Germinal center (tissue), 1 donor: ENCODE data around the gene DSTN.
A peak's percentile ranks its signal among the peaks of the same experiment; 100 is the strongest.

Experiments
- DNase-seq: peaks from one replicate; pipeline ENCODE4 v3.0.0; 2012; ENCODE audit warnings: mixed read lengths, low spot score

DSTN gene

DNA sequence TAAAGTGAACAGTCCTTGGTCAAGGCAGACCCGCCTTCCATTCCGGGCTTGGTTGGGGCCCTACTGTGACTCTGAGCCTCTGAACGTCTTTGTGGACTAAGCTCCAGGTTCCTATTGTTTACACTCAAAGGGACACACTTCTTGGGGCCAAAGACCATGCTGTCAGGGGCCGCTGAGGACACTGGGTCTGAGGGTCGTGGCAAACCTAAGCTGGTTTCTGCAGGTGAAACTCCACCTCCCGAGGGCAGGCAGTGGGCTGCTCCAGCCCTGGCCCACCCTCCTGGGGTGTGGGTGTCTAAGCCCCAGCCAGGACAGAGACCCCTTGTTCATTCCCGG is 43.1 kb downstream of the DSTN start:
- DNase-seq = no peak

DNA sequence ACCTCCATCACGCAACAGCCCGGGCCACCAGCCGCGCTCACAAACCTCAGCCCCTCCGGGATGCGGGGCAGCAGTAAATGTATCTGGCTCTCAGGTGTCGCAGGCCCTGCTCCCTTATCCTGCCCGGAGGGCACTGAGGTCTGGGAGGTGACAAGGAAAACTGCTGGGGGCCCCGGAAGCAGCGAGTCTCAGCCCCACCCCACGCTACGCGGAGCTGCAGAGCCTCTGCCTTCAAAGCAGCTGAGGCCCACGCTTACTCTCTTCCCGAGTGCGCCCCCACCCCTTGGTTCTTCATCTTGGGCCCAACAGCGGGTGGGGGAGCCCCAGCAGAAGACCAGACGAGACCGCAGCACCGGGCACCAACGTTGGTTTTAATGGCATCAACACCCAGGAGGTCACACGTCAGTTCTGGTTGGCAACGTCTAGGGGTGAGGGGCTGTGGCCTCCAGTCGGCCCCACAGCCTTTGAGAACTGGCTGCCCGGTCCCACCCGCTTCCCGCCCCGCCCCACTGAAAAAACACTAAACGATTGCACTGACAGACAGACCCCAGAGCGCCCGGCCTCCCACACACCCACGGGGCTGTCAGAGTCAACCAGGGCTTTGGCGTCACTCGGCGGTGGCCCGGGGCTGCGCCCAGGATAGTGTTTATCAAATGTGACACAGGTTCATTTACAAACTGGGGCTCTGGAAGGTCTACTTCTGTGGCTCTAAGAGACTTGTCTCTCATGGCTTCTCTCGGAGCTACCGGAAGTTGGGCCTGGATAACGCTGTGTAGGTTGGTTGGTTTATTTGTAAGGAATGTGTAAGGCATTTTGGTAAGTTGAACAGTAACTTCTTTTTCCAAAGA is 43.7 kb downstream of the DSTN start:
- no peak for DNase-seq

DNA sequence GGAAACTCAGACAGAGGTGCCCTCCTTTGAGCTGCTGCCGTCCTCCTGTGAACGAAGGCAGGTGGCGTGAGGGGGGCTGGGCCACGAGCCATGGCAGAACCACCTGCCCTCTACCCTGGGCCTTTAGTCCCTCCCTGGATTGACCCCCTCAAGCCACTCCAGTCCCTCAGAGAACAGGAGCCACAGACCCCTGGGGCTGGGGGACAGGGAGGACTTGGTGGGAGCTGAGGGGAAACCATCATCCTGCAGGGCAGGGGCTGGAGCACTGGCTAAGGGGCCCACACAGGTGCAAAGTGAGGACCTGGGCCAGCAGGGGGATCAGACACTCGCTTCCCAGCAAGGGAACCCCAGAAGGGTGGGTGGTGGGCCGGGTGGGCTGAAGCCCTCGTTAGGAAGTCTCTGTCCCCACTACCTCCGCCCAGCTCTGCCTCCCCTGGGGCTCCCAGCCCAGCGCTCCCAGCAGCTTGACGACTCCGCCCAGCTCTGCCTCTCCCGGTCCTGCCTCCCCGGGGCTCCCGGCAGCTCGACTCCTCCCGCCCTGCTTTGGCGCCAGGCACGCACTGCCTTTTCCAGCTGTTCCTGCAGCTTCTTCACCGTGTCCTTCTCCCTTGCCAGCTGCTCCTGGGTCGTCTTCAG is 44.4 kb downstream of the DSTN start:
- no peak for DNase-seq

DNA sequence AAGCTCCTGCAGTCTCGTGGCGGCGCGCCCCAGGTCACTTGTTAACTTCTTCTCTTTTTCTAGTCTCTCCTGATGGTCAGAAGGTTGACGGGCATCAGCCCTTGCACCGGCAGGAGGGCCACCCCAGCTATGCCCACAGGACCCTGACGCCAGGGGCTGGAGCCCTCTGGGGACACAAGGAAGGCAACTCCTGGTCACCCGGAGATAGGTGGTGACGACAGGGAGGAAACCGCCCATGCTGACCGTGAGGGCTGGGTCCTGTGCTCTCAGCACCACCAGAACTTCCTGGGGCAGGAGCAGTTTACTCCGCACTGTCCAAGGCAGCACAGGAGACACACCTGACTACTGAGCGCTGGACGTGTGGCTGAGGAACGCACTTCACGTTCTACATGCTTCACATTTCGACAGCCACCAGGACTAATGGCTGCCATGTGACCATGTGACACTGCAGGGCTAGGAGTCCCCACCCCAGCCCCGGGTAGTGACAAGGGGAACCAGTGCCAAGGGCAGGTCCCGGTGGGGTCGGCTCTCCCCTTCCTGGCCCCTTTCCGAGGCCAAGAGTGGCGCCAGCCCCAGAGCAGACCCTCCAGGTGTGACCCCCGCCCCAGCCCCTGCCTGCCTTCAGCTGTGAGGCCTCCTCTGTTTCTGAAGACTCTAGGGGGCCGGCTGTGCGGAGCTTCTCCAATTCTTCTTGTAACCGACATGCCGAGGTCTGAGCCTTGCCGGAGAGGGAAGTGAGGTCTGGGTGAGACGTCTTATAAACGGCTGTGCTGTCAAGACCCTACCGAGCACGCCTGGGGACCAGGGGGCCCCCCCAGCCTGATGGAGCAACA is 45.2 kb downstream of the DSTN start:
- no peak for DNase-seq

DNA sequence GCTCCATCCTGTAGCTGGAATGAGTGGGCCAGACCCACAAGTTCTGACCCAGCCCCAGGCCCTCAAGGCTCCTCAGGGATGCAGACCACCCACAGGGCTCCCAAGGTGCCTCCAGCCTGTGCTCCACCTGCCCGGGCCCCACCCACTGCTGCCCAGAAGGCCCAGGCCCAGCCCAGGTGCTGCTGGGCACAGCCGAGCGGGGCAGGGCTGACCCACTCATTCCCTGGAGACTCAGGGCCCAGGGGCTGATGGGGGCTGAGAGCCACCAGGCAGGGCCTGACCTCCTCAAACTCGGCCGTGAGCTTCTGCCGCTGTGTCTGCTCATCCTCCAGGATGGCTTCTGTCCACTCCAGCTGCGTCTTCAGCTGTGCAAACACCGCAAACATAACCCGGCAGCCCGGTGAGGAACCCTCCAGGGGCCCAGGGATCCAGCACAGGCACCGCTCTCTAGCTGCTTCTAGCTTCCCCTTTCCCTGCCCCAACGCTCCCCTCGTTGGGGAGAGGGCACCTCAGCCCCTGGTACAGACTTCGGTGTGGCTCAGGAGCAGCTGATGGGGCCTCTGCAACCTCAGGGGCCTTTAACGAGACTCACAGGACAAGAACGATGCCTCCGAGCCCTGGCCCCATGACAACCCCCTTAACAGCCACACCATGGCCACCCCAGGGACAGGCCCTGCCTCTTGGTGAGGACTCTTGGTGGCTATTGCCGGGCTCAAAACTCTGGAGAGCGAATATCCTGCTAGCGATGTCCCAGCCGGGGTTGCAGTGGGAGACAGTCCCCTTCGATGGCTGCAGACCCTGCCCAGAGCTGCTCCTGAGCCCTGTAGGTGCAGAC is 46.0 kb downstream of the DSTN start:
- DNase-seq = no peak

- no peak for DNase-seq
Measured at GRCh38 chr20:17616480-17617211, 46.8 kb downstream of the DSTN start.

DNA sequence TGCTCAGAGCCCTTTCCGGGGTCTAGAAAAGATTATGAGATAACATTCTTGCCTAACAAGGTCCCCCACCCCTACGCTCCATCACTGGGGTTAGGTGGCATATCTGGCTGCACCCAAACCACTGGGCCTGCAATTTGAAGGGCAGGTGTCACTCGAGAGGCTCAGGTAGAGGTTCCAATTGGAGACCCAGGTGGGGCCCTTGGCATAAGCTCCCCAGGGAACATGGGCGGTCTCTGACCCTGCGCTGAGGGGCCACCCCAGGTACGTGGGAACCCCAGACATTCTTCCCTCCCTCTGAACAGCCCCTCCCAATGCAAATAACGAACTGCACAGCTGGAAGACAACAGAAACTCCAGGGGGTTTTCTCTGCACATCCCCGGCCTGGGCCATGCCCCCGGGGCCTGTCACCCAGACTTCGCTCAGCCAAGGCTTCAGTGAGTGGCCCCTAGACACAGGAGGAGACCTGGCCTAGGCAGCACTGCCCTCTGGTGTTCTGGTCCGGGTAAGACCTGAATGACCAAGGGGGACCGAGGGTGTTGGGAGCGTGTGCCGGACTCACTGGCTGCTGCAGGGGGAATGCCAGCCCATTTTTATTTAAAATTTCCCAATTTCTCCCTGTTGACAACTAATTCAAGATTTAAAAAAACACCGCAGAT is 47.5 kb downstream of the DSTN start:
- peak; percentile 46 for DNase-seq

DNA sequence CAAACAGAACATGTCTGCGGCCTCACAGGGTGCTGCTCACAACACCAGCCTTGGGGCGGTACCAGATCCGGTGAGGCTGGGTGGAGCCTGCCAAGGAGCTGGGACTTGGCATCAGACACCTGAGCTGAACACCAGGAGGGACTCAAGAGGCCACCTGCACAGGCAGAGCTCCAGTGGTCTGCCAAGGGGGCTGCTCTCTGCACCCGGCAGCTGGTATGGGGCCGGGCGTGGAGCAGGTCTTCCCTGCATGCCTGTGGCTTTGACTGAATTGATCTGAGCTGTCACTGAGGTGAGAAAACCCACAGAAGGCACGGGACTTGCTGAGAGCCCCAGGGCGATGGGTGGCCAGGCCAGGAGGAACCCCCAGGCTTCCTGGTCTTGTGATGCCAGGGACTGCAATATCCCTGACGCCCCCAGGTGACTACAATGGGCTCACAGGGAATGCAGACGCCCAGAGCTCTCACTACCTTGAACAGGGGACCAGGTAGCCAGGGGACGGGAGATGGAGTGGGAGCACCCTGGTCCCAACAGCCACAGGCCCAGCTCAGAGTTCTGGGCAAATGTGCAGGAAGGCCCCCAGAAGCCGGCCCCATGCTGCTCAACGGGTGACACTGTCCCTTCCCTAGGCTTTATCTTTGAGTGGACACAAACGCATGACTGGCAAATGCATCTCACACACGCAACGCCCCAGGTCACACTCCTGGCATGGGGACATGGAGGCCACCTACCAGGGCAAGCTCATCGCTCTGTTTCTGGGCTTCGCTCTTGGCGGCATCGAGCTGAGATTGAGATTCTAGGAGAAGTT is 48.2 kb downstream of the DSTN start:
- DNase-seq = no peak

DNA sequence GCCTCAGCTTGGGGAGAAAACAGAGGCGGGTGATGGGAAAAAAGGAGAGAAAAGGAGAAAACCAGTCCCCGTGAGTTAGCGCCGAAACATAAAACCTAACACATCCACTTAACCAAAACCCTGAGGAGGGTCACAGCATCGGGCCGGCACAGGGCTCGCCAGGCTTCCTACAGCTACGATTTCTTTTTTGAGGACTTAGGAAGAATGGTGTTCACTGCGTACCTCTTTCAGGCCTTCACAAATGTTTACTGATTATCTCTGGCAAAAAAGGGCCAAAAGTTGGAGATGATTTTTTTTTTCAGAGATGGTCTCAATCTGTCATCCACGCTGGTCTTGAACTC is 48.8 kb downstream of the DSTN start:
- DNase-seq = no peak

DNA sequence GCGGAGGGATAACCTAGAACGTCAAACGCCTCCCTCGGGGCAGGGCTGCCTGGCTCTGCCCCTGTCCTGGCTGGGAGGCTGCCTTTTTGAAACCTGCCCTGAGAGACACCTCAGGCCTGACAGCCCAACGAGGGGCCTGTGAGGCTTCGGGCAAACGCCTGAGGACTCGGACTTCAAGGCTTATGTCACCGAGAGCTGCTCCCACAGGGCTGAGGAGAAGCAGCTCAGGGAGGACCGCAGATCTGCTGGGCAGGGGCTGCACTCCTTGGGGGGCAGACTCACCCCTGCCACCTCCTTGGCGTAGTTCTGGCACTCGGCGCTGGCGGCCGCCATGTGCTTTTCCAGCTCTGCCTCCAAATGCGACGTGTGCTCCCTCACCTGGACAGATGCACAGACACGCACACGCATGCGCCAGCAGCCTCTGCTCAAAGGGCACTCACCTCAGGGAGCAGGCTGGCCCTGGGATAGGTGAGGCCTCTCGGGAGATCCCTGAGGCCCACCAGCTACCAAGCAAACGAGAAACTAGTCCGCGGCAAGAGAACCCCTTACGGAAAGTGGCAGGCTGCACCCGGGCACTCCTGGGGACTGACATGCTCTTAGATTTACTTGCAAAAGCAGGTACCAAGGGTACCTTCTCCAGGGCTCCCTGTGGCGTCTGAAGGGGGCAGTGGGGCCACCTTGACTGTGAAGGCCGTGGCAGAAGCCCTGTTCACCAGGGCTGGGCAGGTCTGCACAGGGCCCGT is 49.6 kb downstream of the DSTN start:
- no peak for DNase-seq

GRCh38 chr20:17620371-17621228 is 50.7 kb downstream of the DSTN start:
- no peak for DNase-seq

DNA sequence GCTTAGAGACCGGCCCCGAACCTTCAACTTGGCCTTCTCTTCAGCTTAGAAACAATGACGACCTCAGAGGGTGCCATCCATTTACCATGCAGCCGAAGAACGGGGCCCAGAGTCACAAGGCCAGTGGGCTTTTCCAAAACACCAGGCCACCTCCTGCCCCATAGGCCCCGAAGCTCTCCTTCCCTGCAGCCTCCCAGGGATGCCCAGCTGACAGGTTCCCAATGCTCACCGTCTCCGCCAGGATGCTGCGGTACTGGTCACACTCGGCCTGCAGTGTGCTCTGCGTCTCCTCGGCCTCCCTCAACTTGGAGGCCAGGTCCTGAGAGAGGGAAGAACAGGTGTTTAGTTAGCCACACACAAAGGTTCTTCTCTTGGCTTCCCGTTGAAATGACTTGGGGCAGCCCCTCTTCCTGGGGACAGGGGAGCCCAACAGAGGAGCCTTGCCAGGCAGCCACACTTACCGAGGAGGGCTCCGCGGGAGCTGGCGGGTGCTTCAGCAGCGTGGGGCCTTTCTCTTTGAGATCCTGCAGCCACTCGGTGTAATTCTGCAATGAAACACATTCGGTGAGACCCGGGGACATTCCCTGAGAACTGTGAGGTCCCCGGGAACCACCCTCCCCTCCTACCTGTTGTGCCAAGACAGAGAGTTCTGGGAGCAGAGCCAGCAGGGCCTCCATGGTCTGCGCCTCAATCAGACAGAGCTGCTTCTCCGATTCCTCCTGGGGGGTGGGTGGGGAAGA is 51.5 kb downstream of the DSTN start:
- no peak for DNase-seq

DNA sequence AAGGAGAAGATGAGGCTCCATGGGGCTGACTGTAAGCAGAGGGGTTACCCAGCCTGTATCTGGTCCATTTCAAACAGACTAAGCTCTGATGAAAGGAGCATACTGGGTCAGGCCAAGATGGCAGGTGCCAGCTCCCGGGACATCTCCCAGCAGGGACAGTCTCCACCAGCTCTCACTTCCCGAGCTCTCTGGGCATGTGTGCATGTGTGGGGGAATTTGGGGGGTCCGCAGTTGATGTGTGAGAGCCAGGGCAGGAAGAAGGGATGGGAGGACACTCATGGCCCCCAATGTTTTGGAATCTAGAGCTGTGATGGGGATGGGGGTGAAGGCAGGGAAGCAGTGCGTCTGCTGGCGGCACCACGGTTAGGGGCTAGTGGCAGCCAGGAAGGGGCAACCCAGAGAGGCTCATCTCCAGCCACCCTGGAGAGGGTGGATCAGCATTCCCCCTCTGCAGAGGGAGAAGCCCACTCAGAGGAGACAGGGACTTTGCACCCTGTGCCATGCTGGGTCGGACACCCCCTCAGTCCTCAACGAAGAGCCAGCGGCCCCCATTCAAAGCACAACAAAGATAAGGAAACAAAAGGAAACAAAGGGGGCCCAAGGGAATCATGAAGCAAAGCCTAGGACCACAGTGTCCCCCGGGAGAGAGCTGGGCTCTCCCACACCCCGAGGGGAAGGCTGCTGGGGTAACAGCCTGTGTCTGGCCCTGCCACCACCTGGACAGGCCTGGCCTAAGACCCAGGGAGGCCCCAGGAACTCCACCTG is 52.4 kb downstream of the DSTN start:
- no peak for DNase-seq

GRCh38 chr20:17622851-17623508 is 53.1 kb downstream of the DSTN start:
- DNase-seq = no peak

GRCh38 chr20:17624070-17624469 is 54.2 kb downstream of the DSTN start:
- DNase-seq = no peak

DNA sequence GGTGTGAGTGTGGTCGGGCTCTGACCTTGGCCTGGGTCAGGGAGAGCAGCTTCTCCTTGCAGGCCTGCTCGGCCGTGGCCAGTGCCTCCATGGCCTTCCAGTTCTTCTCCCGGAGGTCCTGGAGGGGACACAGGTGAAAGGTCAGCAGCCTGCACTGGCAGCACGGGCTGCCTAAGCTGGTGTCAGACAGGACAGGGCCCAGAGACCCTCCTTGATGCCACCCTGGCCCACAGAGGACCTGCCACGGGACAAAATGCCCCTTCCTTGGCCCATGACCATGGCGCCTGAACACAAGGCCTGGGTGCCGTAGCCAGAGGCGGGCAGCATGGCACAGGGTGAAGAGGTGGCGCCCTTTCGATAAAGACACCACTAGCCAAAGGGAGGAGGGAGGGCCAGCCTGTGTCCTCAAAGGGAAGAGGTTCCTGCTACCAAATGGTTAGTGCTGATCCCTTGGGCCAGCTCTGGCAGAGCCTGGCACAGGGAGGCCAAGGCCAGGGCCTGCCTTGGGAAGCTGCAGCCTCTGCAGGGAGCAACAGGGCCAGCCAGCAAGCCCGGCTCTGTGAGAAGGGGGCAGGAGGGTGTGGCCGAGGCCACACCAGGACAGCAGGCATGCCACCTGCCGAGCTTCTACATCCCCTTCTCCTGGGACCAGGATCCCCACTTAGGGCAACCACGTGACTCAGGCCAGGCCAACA is 54.8 kb downstream of the DSTN start:
- DNase-seq = no peak
